ENCODE results near the gene EMILIN3.

DNA sequence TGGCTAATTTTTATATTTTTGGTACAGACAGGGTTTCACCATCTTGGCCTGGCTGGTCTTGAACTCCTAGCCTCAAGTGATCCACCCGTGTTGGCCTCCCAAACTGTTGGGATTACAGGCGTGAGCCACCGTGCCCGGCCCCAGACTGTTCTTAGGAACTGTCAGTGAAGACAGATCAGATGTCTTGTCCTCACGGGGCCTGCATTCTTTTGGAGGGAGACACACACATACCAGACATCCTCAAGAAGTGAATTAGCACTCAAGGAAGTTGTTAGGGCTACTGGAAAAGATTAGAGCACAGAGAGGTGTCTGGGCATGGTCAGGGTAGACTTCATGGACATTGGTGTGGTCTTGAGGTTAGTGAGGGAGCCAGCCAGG, 36.3 kb downstream of the EMILIN3 start:
- TF ChIP-seq, protein P1, sequence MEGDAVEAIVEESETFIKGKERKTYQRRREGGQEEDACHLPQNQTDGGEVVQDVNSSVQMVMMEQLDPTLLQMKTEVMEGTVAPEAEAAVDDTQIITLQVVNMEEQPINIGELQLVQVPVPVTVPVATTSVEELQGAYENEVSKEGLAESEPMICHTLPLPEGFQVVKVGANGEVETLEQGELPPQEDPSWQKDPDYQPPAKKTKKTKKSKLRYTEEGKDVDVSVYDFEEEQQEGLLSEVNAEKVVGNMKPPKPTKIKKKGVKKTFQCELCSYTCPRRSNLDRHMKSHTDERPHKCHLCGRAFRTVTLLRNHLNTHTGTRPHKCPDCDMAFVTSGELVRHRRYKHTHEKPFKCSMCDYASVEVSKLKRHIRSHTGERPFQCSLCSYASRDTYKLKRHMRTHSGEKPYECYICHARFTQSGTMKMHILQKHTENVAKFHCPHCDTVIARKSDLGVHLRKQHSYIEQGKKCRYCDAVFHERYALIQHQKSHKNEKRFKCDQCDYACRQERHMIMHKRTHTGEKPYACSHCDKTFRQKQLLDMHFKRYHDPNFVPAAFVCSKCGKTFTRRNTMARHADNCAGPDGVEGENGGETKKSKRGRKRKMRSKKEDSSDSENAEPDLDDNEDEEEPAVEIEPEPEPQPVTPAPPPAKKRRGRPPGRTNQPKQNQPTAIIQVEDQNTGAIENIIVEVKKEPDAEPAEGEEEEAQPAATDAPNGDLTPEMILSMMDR (IDR thresholded peaks at IDR 0.05), result no peak
- TF ChIP-seq CHD2 (IDR thresholded peaks at IDR 0.05; ENCODE audit: low read length, partially characterized antibody) (no peak), PBX3 (IDR thresholded peaks at IDR 0.05) (no peak), POLR2AphosphoS5 (IDR thresholded peaks at IDR 0.05; ENCODE audit: low read depth, low read length) (no peak), YY1 (IDR thresholded peaks at IDR 0.05; ENCODE audit: low read depth) (no peak)
